ENCODE data around the gene ADGRD1.

DNA sequence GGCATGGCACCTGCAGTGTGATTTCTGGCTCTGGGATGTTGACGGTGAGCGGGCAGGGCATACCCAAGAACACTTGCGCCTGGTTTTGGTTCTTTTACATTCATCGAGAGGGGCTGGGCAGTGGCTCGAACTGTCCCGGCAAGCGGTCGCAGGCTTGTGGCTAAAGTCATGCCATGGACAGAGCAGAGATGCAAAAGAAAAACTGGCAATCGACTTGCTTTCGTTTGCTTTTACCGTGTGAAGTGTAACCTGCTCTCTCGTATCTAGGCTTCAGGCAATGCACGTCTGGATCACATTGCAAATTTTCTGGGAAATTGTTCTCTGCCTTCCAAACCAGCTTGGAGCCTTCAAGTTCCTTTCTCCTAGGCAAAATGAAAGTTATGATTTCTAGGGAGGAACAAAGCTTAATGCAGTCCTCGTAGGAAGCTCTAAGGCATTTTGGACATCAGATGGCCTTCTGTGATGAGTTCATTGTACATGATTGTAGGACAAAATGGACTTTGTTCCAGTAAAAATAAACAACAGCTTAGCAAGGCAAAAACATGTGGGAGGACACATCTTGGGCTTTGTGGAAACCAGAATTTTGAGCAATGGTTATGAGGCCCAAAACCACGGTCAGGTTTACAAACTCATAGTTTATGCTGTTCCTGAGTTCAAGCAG lies 18.3 kb downstream of the ADGRD1 start:
- TF ChIP-seq, protein P1, sequence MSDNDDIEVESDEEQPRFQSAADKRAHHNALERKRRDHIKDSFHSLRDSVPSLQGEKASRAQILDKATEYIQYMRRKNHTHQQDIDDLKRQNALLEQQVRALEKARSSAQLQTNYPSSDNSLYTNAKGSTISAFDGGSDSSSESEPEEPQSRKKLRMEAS (IDR thresholded peaks at IDR 0.05) = no peak
- TF ChIP-seq, protein P2, sequence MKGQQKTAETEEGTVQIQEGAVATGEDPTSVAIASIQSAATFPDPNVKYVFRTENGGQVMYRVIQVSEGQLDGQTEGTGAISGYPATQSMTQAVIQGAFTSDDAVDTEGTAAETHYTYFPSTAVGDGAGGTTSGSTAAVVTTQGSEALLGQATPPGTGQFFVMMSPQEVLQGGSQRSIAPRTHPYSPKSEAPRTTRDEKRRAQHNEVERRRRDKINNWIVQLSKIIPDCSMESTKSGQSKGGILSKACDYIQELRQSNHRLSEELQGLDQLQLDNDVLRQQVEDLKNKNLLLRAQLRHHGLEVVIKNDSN (IDR thresholded peaks at IDR 0.05) = no peak
